IPS DF 6.9 (cell line): Measurements from ENCODE around the gene TACC2.
"Not testable (repeated sequence)": the region's sequence is repeated elsewhere in the genome, so short reads cannot be mapped to it uniquely, and the experiment has no call there.

ENCODE experiments used
- DNase-seq: peaks from one replicate; pipeline ENCODE4 v3.0.0-alpha.2; 2013; ENCODE audit warnings: low read depth, low spot score
- H3K27ac ChIP-seq: one replicate; pipeline ENCODE4 v1.5.1; 2013; ENCODE audit warnings: low read length, control low read depth
- H3K27me3 ChIP-seq: 2 replicates; pipeline ENCODE4 v1.6.1; 2013; ENCODE audit warnings: mild to moderate bottlenecking, low read length; ENCODE audit not compliant: control insufficient read depth, insufficient read depth
- H3K36me3 ChIP-seq: 2 replicates; pipeline ENCODE4 v1.6.1; 2013; ENCODE audit warnings: low read length; ENCODE audit not compliant: control insufficient read depth, insufficient read depth
- H3K4me1 ChIP-seq: 2 replicates; pipeline ENCODE4 v1.6.1; 2013; ENCODE audit warnings: low read length; ENCODE audit not compliant: control insufficient read depth, insufficient read depth
- H3K4me3 ChIP-seq: 2 replicates; pipeline ENCODE4 v1.5.1; 2013; ENCODE audit warnings: mild to moderate bottlenecking, low read length
- H3K9me3 ChIP-seq: 2 replicates; pipeline ENCODE4 v1.6.1; 2013; ENCODE audit warnings: low read length, inconsistent platforms; ENCODE audit not compliant: control insufficient read depth, insufficient read depth
- WGBS: extraction: QIAGEN DNeasy Blood & Tissue Kit; methylation state at CpG from one replicate; pipeline ENCODE4 v1.1.7; 2013; ENCODE audit warnings: mixed read lengths, missing lambda C conversion rate; ENCODE audit not compliant: insufficient read length, insufficient coverage; 5-methylcytosine and 5-hydroxymethylcytosine counted together

Gene TACC2

GRCh38 chr10:121959671-121960070, 29.3 kb upstream of the TACC2 start:
- H3K36me3 ChIP-seq: peaks cover 5% of the 10 kb centered on the region; the same call in 1 of the 2 replicates
- no peak overlapping the region for H3K4me3 ChIP-seq
- WGBS: no CpG with 5 or more reads among the region's 3 CpGs
- no peak overlapping the region for H3K27ac ChIP-seq
- DNase-seq: no peak
- H3K4me1 ChIP-seq: no peaks in the 10 kb centered on the region
- no peaks in the 10 kb centered on the region for H3K9me3 ChIP-seq
- no peaks in the 10 kb centered on the region for H3K27me3 ChIP-seq

- Histone ChIP-seq H3K9me3 (no peaks in the 10 kb centered on the region), H3K27ac (no peak overlapping the region), H3K4me3 (no peak overlapping the region), H3K4me1 (no peaks in the 10 kb centered on the region), H3K27me3 (no peaks in the 10 kb centered on the region), H3K36me3 (peaks cover 9% of the 10 kb centered on the region; the same call in 1 of the 2 replicates)
- no peak for DNase-seq
- WGBS: no CpG with 5 or more reads among the region's 2 CpGs
Measured at GRCh38 chr10:121961456-121961855, 27.5 kb upstream of the TACC2 start.

GRCh38 chr10:121965996-121966395, 23.0 kb upstream of the TACC2 start:
- DNase-seq: no peak
- H3K4me3 ChIP-seq: no peak overlapping the region
- no peaks in the 10 kb centered on the region for H3K4me1 ChIP-seq
- no peaks in the 10 kb centered on the region for H3K9me3 ChIP-seq
- no peaks in the 10 kb centered on the region for H3K27me3 ChIP-seq
- no peak overlapping the region for H3K27ac ChIP-seq
- peaks cover 10% of the 10 kb centered on the region; the same call in 1 of the 2 replicates for H3K36me3 ChIP-seq
- WGBS: no CpG with 5 or more reads among the region's 3 CpGs

- H3K36me3 ChIP-seq: peaks cover 10% of the 10 kb centered on the region; the same call in 1 of the 2 replicates
- H3K4me3 ChIP-seq, H3K4me1 ChIP-seq, H3K27ac ChIP-seq, DNase-seq, H3K9me3 ChIP-seq, H3K27me3 ChIP-seq: not testable (repeated sequence)
- no CpG with 5 or more reads among the region's 8 CpGs for WGBS
Measured at GRCh38 chr10:121969086-121969485, 19.9 kb upstream of the TACC2 start.

- DNase-seq: no peak
- Histone ChIP-seq H3K27ac (no peak overlapping the region), H3K4me3 (peak overlapping the region; percentile 78), H3K36me3 (peaks cover 2% of the 10 kb centered on the region; the same call in 1 of the 2 replicates), H3K9me3 (no peaks in the 10 kb centered on the region), H3K4me1 (no peaks in the 10 kb centered on the region), H3K27me3 (no peaks in the 10 kb centered on the region)
- no CpG with 5 or more reads among the region's 21 CpGs for WGBS
Measured at GRCh38 chr10:121974019-121974534, 14.9 kb upstream of the TACC2 start.

- Histone ChIP-seq H3K4me1 (no peaks in the 10 kb centered on the region), H3K27me3 (no peaks in the 10 kb centered on the region), H3K9me3 (no peaks in the 10 kb centered on the region), H3K4me3 (peak within 1 kb of the TSS; percentile 78), H3K27ac (no peak within 1 kb of the TSS), H3K36me3 (peaks cover 2% of the 10 kb centered on the region; the same call in 1 of the 2 replicates)
- no CpG with 5 or more reads among the region's 101 CpGs for WGBS
- DNase-seq: peak; percentile 50
Measured at GRCh38 chr10:121974535-121975294, 14.2 kb upstream of the TACC2 start, which contains the start of gene NSMCE4A. TSS of gene NSMCE4A (minus strand) at chr10:121975217. CDS start at chr10:121975165, 52 bp downstream.

GRCh38 chr10:121975295-121976086, 13.5 kb upstream of the TACC2 start:
- no CpG with 5 or more reads among the region's 21 CpGs for WGBS
- Histone ChIP-seq H3K4me1 (no peaks in the 10 kb centered on the region), H3K27me3 (no peaks in the 10 kb centered on the region), H3K4me3 (peak overlapping the region; percentile 78; the same call in 1 of the 2 replicates), H3K36me3 (peaks cover under 1% of the 10 kb centered on the region; the same call in 1 of the 2 replicates), H3K27ac (no peak overlapping the region), H3K9me3 (no peaks in the 10 kb centered on the region)
- DNase-seq: no peak

- Histone ChIP-seq H3K36me3 (no peaks in the 10 kb centered on the region; the same call in 1 of the 2 replicates), H3K4me1 (no peaks in the 10 kb centered on the region), H3K27ac (no peak overlapping the region), H3K4me3 (no peak overlapping the region), H3K9me3 (no peaks in the 10 kb centered on the region), H3K27me3 (no peaks in the 10 kb centered on the region)
- WGBS: no CpG with 5 or more reads among the region's 6 CpGs
- no peak for DNase-seq
Measured at GRCh38 chr10:121976607-121977006, 12.4 kb upstream of the TACC2 start.

- WGBS: no CpG with 5 or more reads among the region's 26 CpGs
- H3K9me3 ChIP-seq: no peaks in the 10 kb centered on the region
- no peaks in the 10 kb centered on the region for H3K27me3 ChIP-seq
- H3K4me1 ChIP-seq: no peaks in the 10 kb centered on the region
- H3K4me3 ChIP-seq: no peak overlapping the region
- DNase-seq: no peak
- no peaks in the 10 kb centered on the region for H3K36me3 ChIP-seq
- no peak overlapping the region for H3K27ac ChIP-seq
Measured at GRCh38 chr10:121978511-121978910, 10.5 kb upstream of the TACC2 start.

GRCh38 chr10:121981346-121981745, 7.6 kb upstream of the TACC2 start:
- DNase-seq: no peak
- Histone ChIP-seq H3K4me1 (no peaks in the 10 kb centered on the region), H3K4me3 (no peak overlapping the region), H3K27me3 (no peaks in the 10 kb centered on the region), H3K9me3 (0 out of 2 replicates have a peak, but pooled peaks cover 1% of the 10 kb centered on the region), H3K36me3 (no peaks in the 10 kb centered on the region), H3K27ac (no peak overlapping the region)
- no CpG with 5 or more reads among the region's 2 CpGs for WGBS
